Dermis blood vessel endothelial cell (primary cell): ENCODE results near the gene VEGFA. TPM values are rescaled to one million over a fixed set of nuclear protein-coding genes. Genes with fewer than 3 reads are reported as not detected.

ENCODE experiments used
- DNase-seq: peaks from one replicate; pipeline ENCODE4 v3.0.0; 2010
- total RNA-seq: library from RNA; depleted of rRNA; stranded (reverse); fragments of >200 nt; gene quantifications from 2 replicates; pipeline ENCODE4 v1.2.3, GENCODE V29; 2014

The VEGFA gene
- total RNA-seq, 1 donor from 2014 or later: 10.9 TPM

- DNase-seq: no peak
These were observed 30.3 kb upstream of the VEGFA start for GRCh38 chr6:43739642-43740091.

- no peak for DNase-seq
These were observed 29.6 kb upstream of the VEGFA start for GRCh38 chr6:43740321-43740960.

GRCh38 chr6:43740961-43741764 lies 28.8 kb upstream of the VEGFA start:
- DNase-seq: no peak

- no peak for DNase-seq
These were observed 28.2 kb upstream of the VEGFA start for GRCh38 chr6:43741829-43742228.

- DNase-seq: no peak
These were observed 27.7 kb upstream of the VEGFA start for GRCh38 chr6:43742285-43742684.

- no peak for DNase-seq
These were observed 26.9 kb upstream of the VEGFA start for GRCh38 chr6:43742931-43743632.

- DNase-seq: no peak
These were observed 26.2 kb upstream of the VEGFA start for GRCh38 chr6:43743682-43744381.

- DNase-seq: no peak
These were observed 25.5 kb upstream of the VEGFA start for GRCh38 chr6:43744491-43744890.

- DNase-seq: no peak
These were observed 24.9 kb upstream of the VEGFA start for GRCh38 chr6:43744931-43745727.

GRCh38 chr6:43746071-43746470 lies 23.9 kb upstream of the VEGFA start:
- no peak for DNase-seq

- DNase-seq: no peak
These were observed 23.4 kb upstream of the VEGFA start for GRCh38 chr6:43746613-43747102.

GRCh38 chr6:43747784-43748183 lies 22.2 kb upstream of the VEGFA start:
- DNase-seq: no peak

GRCh38 chr6:43748765-43749164 lies 21.2 kb upstream of the VEGFA start:
- no peak for DNase-seq

GRCh38 chr6:43749461-43749860 lies 20.6 kb upstream of the VEGFA start:
- DNase-seq: no peak

GRCh38 chr6:43750622-43751021 lies 19.4 kb upstream of the VEGFA start:
- no peak for DNase-seq

- peak; percentile 21 for DNase-seq
These were observed 16.3 kb upstream of the VEGFA start for GRCh38 chr6:43753570-43754183.

GRCh38 chr6:43757966-43758616 lies 11.9 kb upstream of the VEGFA start:
- no peak for DNase-seq

- peak; percentile 45 for DNase-seq
These were observed 11.4 kb upstream of the VEGFA start for GRCh38 chr6:43758617-43759050.

- DNase-seq: no peak
These were observed 10.7 kb upstream of the VEGFA start for GRCh38 chr6:43759136-43759906.

GRCh38 chr6:43759907-43760206 lies 10.2 kb upstream of the VEGFA start:
- DNase-seq: no peak
